ENCODE measurements around the gene APOBEC3A. TPM values are rescaled to one million over a fixed set of nuclear protein-coding genes. Genes with fewer than 3 reads are reported as not detected.
A peak's percentile ranks its signal among the peaks of the same experiment; 100 is the strongest.
"Not testable (repeated sequence)": the region's sequence is repeated elsewhere in the genome, so short reads cannot be mapped to it uniquely, and the experiment has no call there.

The APOBEC3A gene
- polyA plus RNA-seq, 1 donor = 0.07 TPM

- not testable (repeated sequence) for H3K4me3 ChIP-seq (ENCODE audit: low read length); H3K36me3 ChIP-seq (ENCODE audit: control insufficient read depth, insufficient read depth, low read length); H3K9me3 ChIP-seq (ENCODE audit: control insufficient read depth, low read depth, low read length); H3K4me1 ChIP-seq (ENCODE audit: control insufficient read depth, insufficient read depth, low read length); H3K27ac ChIP-seq (ENCODE audit: low read length); DNase-seq; H3K27me3 ChIP-seq (ENCODE audit: control insufficient read depth, insufficient read depth, low read length)
- WGBS (ENCODE audit: insufficient coverage, low lambda C conversion rate) = no CpG with 5 or more reads among the region's 12 CpGs
These were observed 35.5 kb downstream of the APOBEC3A start for GRCh38 chr22:38992871-38993371.

- peaks cover 8% of the 10 kb centered on the region for H3K9me3 ChIP-seq (ENCODE audit: control insufficient read depth, low read depth, low read length)
- no peaks in the 10 kb centered on the region for H3K27me3 ChIP-seq (ENCODE audit: control insufficient read depth, insufficient read depth, low read length)
- H3K4me3 ChIP-seq (ENCODE audit: low read length) = no peak overlapping the region
- H3K4me1 ChIP-seq (ENCODE audit: control insufficient read depth, insufficient read depth, low read length) = no peaks in the 10 kb centered on the region
- no peak for DNase-seq
- H3K27ac ChIP-seq (ENCODE audit: low read length) = no peak overlapping the region
- H3K36me3 ChIP-seq (ENCODE audit: control insufficient read depth, insufficient read depth, low read length) = no peaks in the 10 kb centered on the region
- WGBS (ENCODE audit: insufficient coverage, low lambda C conversion rate) = no CpG with 5 or more reads among the region's 6 CpGs
These were observed 38.7 kb downstream of the APOBEC3A start for GRCh38 chr22:38996105-38996504.

GRCh38 chr22:38997518-38997917, 40.1 kb downstream of the APOBEC3A start:
- Histone ChIP-seq H3K27me3 (ENCODE audit: control insufficient read depth, insufficient read depth, low read length) (no peaks in the 10 kb centered on the region), H3K36me3 (ENCODE audit: control insufficient read depth, insufficient read depth, low read length) (no peaks in the 10 kb centered on the region), H3K4me3 (ENCODE audit: low read length) (no peak overlapping the region), H3K9me3 (ENCODE audit: control insufficient read depth, low read depth, low read length) (peaks cover 8% of the 10 kb centered on the region), H3K4me1 (ENCODE audit: control insufficient read depth, insufficient read depth, low read length) (no peaks in the 10 kb centered on the region), H3K27ac (ENCODE audit: low read length) (no peak overlapping the region)
- DNase-seq = no peak
- WGBS (ENCODE audit: insufficient coverage, low lambda C conversion rate) = no CpG with 5 or more reads among the region's 3 CpGs

DNA sequence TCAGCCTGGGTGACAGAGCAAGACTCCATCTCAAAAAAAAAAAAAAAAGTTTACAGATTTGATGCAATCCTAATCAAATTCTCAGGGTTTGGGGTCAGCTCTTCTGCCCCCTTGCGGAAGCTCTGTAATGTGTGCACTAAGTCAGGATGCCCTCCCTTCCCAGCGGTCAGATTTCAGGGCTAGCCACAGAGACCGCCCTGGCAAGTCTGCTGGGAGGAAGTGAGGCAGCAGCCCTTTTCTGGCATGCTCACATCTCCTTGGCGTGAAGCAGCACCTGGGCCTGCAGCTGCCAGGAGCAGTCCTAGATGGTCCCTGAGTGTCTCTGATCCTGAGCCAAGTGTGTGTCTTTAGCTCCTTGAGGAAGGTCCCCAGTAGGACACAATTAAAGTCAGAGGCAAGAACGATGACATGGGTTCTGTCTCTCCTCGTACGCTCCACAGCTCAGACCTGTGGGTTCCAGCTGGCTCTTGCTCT, 45.8 kb downstream of the APOBEC3A start:
- Histone ChIP-seq H3K4me3 (ENCODE audit: low read length) (no peak overlapping the region), H3K27me3 (ENCODE audit: control insufficient read depth, insufficient read depth, low read length) (no peaks in the 10 kb centered on the region), H3K4me1 (ENCODE audit: control insufficient read depth, insufficient read depth, low read length) (no peaks in the 10 kb centered on the region), H3K36me3 (ENCODE audit: control insufficient read depth, insufficient read depth, low read length) (no peaks in the 10 kb centered on the region), H3K9me3 (ENCODE audit: control insufficient read depth, low read depth, low read length) (no peaks in the 10 kb centered on the region), H3K27ac (ENCODE audit: low read length) (no peak overlapping the region)
- no CpG with 5 or more reads among the region's 7 CpGs for WGBS (ENCODE audit: insufficient coverage, low lambda C conversion rate)
- peak; percentile 56 to 60 for DNase-seq

- H3K27me3 ChIP-seq (ENCODE audit: control insufficient read depth, insufficient read depth, low read length) = no peaks in the 10 kb centered on the region
- no peak for DNase-seq
- no peaks in the 10 kb centered on the region for H3K9me3 ChIP-seq (ENCODE audit: control insufficient read depth, low read depth, low read length)
- H3K4me3 ChIP-seq (ENCODE audit: low read length) = no peak overlapping the region
- no peak overlapping the region for H3K27ac ChIP-seq (ENCODE audit: low read length)
- H3K4me1 ChIP-seq (ENCODE audit: control insufficient read depth, insufficient read depth, low read length) = no peaks in the 10 kb centered on the region
- 90% methylated on average over 3 of the region's 5 CpGs for WGBS (ENCODE audit: insufficient coverage, low lambda C conversion rate)
- no peaks in the 10 kb centered on the region for H3K36me3 ChIP-seq (ENCODE audit: control insufficient read depth, insufficient read depth, low read length)
These were observed 49.8 kb downstream of the APOBEC3A start for GRCh38 chr22:39007177-39007576.

DNA sequence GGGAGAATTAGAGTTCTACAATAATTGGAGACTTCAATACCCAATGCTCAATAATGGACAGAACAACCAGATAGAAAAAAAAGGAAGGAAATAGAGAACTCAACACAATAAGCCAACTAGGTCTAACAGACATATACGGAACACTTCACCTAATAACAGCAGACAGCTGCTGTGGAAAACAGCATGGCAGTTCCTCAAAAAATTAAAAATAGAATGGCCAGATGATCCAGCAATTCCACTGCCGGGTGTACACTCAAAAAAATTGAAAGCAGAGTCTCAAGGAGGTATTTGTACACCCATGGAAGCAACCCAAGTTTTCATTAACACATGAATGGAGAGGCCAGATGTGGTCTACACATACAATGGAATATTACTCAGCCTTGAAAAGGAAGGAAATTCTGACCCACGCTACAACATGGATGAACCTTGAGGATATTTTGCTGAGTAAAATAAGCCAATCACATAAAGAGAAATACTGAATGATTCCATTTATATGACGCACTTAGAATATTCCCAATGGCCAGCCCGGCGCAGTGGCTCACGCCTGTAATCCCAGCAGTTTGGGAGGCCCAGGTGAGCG, 51.0 kb downstream of the APOBEC3A start:
- WGBS (ENCODE audit: insufficient coverage, low lambda C conversion rate) = 100% methylated on average over 1 of the region's 8 CpGs

GRCh38 chr22:39010946-39011345, 53.5 kb downstream of the APOBEC3A start:
- WGBS (ENCODE audit: insufficient coverage, low lambda C conversion rate) = 43% methylated on average over 1 of the region's 15 CpGs

More for the DNA sequence above, 51.0 kb downstream of the APOBEC3A start:
- H3K36me3 ChIP-seq (ENCODE audit: control insufficient read depth, insufficient read depth, low read length); H3K27ac ChIP-seq (ENCODE audit: low read length); H3K27me3 ChIP-seq (ENCODE audit: control insufficient read depth, insufficient read depth, low read length); H3K4me3 ChIP-seq (ENCODE audit: low read length); DNase-seq; H3K9me3 ChIP-seq (ENCODE audit: control insufficient read depth, low read depth, low read length); H3K4me1 ChIP-seq (ENCODE audit: control insufficient read depth, insufficient read depth, low read length): not testable (repeated sequence)

More at GRCh38 chr22:39010946-39011345, 53.5 kb downstream of the APOBEC3A start:
- Histone ChIP-seq H3K27me3 (ENCODE audit: control insufficient read depth, insufficient read depth, low read length) (no peaks in the 10 kb centered on the region), H3K9me3 (ENCODE audit: control insufficient read depth, low read depth, low read length) (no peaks in the 10 kb centered on the region), H3K27ac (ENCODE audit: low read length) (no peak overlapping the region), H3K4me1 (ENCODE audit: control insufficient read depth, insufficient read depth, low read length) (peaks cover 4% of the 10 kb centered on the region), H3K36me3 (ENCODE audit: control insufficient read depth, insufficient read depth, low read length) (no peaks in the 10 kb centered on the region), H3K4me3 (ENCODE audit: low read length) (no peak overlapping the region)
- no peak for DNase-seq

Other genes with a start within 250 kb of the APOBEC3A start
- 66.5 TPM for gene SUN2, start 201.6 kb upstream of the APOBEC3A start, polyA plus RNA-seq
- gene DNAL4, start 163.5 kb upstream of the APOBEC3A start, polyA plus RNA-seq = 16.8 TPM
- gene NPTXR, start 113.6 kb upstream of the APOBEC3A start, polyA plus RNA-seq = 9.8 TPM
- 25.6 TPM for gene CBX6, start 85.4 kb upstream of the APOBEC3A start, polyA plus RNA-seq
- gene APOBEC3B, start 24.7 kb downstream of the APOBEC3A start, polyA plus RNA-seq = 3.8 TPM
- gene APOBEC3C, start 56.6 kb downstream of the APOBEC3A start, polyA plus RNA-seq = 13.9 TPM
- gene APOBEC3D, start 63.5 kb downstream of the APOBEC3A start, polyA plus RNA-seq = 2.9 TPM
- gene APOBEC3F, start 83.3 kb downstream of the APOBEC3A start, polyA plus RNA-seq = 3.9 TPM
- 7.0 TPM for gene APOBEC3G, start 119.7 kb downstream of the APOBEC3A start, polyA plus RNA-seq
- gene APOBEC3H, start 139.6 kb downstream of the APOBEC3A start, polyA plus RNA-seq = 0.42 TPM
- gene CBX7, start 195.1 kb downstream of the APOBEC3A start, polyA plus RNA-seq = 15.3 TPM

Data from large intestine (tissue), 3 donors.